ENCODE data around the gene POGZ. TPM values are rescaled to one million over a fixed set of nuclear protein-coding genes. Genes with fewer than 3 reads are reported as not detected.

Gene POGZ
- total RNA-seq, 4 donors from 2014 or later, result 14.1 to 20.2 (median 15.1) TPM

- H3K36me3 ChIP-seq, result peaks cover 0 to 19% of the 10 kb centered on the region in 2 donors
- peak overlapping the region; percentile 79 to 85 (median 84) for H3K27ac ChIP-seq
- H3K4me1 ChIP-seq, result peaks cover 40 to 54% of the 10 kb centered on the region in 2 donors
- ATAC-seq, result no peak
- no peak overlapping the region for H3K4me3 ChIP-seq
- in situ Hi-C loops (cut with MboI; ENCODE audit: low sequenced_read_pairs in 4 of 4) (no loop called here), intact Hi-C loops (cut with DNase I; ENCODE audit: low total_unique reads) (loop anchor here (2.0 kb wide), 1 partner anchor 28 kb away; the partner anchor contains the start of gene PSMB4)
- TF ChIP-seq POLR2A (IDR thresholded peaks at IDR 0.05) (no peak), CTCF (IDR thresholded peaks at IDR 0.05 in 4 of 5, conservative IDR thresholded peaks at IDR 0.05 in 1 of 5) (no peak)
- no peaks in the 10 kb centered on the region for H3K9me3 ChIP-seq
- no peaks in the 10 kb centered on the region for H3K27me3 ChIP-seq
- peak in 1 of 2 donors; percentile 33 for DNase-seq
Measured at GRCh38 chr1:151370211-151370911, 88.9 kb downstream of the POGZ start.

GRCh38 chr1:151369621-151370048 is 89.7 kb downstream of the POGZ start:
- Histone ChIP-seq H3K27me3 (no peaks in the 10 kb centered on the region), H3K4me1 (peaks cover 40 to 54% of the 10 kb centered on the region in 2 donors), H3K9me3 (no peaks in the 10 kb centered on the region), H3K27ac (peak overlapping the region; percentile 79 to 85 (median 84)), H3K36me3 (peaks cover 0 to 26% of the 10 kb centered on the region in 2 donors), H3K4me3 (no peak overlapping the region)
- intact Hi-C loops (cut with DNase I; ENCODE audit: low total_unique reads) (loop anchor here (2.0 kb wide), 1 partner anchor 29 kb away; the partner anchor contains the start of gene PSMB4), in situ Hi-C loops (cut with MboI; ENCODE audit: low sequenced_read_pairs in 4 of 4) (no loop called here)
- DNase-seq (no peak), ATAC-seq (no peak)
- TF ChIP-seq POLR2A (IDR thresholded peaks at IDR 0.05) (no peak), CTCF (IDR thresholded peaks at IDR 0.05 in 4 of 5, conservative IDR thresholded peaks at IDR 0.05 in 1 of 5) (no peak)

GRCh38 chr1:151369302-151369610 is 90.0 kb downstream of the POGZ start:
- Histone ChIP-seq H3K27me3 (no peaks in the 10 kb centered on the region), H3K9me3 (no peaks in the 10 kb centered on the region), H3K4me1 (peaks cover 40 to 54% of the 10 kb centered on the region in 2 donors), H3K36me3 (peaks cover 0 to 30% of the 10 kb centered on the region in 2 donors), H3K4me3 (no peak overlapping the region), H3K27ac (peak overlapping the region in 3 of 4 donors; percentile 79 to 85 (median 82))
- TF ChIP-seq CTCF (IDR thresholded peaks at IDR 0.05 in 4 of 5, conservative IDR thresholded peaks at IDR 0.05 in 1 of 5) (no peak), POLR2A (IDR thresholded peaks at IDR 0.05) (no peak)
- in situ Hi-C loops (cut with MboI; ENCODE audit: low sequenced_read_pairs in 4 of 4) (no loop called here), intact Hi-C loops (cut with DNase I; ENCODE audit: low total_unique reads) (no loop called here)
- no peak for ATAC-seq
- no peak for DNase-seq

- in situ Hi-C loops (cut with MboI; ENCODE audit: low sequenced_read_pairs in 4 of 4), result no loop called here
- ATAC-seq, result no peak
- intact Hi-C loops (cut with DNase I; ENCODE audit: low total_unique reads), result no loop called here
- TF ChIP-seq CTCF (IDR thresholded peaks at IDR 0.05 in 4 of 5, conservative IDR thresholded peaks at IDR 0.05 in 1 of 5) (no peak), POLR2A (IDR thresholded peaks at IDR 0.05) (no peak)
- DNase-seq, result no peak
- Histone ChIP-seq H3K4me3 (no peak overlapping the region), H3K4me1 (peaks cover 40 to 54% of the 10 kb centered on the region in 2 donors), H3K27me3 (no peaks in the 10 kb centered on the region), H3K27ac (peak overlapping the region; percentile 40 to 85 (median 67)), H3K36me3 (peaks cover 0 to 36% of the 10 kb centered on the region in 2 donors), H3K9me3 (no peaks in the 10 kb centered on the region)
Measured at GRCh38 chr1:151368393-151369301, 90.6 kb downstream of the POGZ start.

Data from gastrocnemius medialis (tissue), 4 donors.